NK-92 (cell line): ENCODE results near the gene EXTL2.
"Not testable (repeated sequence)": the region's sequence is repeated elsewhere in the genome, so short reads cannot be mapped to it uniquely, and the experiment has no call there.

Experiments used
- DNase-seq: peaks from one replicate; lab custom pipeline; 2025; ENCODE audit not compliant: unreplicated experiment; lab: John Stamatoyannopoulos, UW

The EXTL2 gene

DNA sequence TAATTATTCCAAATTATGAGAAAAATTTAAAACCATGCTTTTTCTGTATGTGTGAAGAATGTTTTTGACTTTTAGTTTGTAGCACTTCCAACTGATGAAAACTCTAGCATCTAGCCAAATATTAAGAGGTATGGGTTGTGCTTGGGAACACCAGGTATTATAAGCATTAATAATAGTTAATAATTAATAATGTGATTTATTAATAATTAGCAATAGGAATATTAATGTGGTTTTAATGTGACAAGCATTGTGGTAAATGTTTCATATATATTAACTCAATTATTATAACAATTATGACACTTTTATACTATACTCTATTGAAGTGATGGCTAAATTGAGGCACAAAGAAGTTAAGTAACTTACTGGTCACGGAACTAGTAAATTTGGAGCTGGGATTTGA lies 9.1 kb upstream of the EXTL2 start:
- no peak for DNase-seq

DNA sequence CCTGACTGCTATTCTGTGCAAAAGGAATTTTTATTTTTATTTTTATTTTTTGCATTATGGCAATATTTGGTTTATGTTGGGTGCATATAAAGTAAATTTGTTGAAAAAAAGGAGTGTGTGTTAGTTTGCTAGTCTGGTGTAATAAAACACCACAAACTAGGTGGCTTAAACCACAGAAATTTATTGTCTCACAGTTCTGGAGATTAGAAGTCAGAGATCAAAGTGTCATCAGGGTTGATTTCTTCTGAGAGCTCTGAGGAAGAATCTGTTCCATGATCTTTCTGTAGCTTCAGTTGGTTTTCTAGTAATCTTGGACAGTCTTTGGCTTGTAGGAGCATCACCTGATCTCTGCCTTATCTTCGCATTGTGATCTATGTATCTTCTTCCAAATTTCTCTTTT lies 7.7 kb upstream of the EXTL2 start:
- no peak for DNase-seq

DNA sequence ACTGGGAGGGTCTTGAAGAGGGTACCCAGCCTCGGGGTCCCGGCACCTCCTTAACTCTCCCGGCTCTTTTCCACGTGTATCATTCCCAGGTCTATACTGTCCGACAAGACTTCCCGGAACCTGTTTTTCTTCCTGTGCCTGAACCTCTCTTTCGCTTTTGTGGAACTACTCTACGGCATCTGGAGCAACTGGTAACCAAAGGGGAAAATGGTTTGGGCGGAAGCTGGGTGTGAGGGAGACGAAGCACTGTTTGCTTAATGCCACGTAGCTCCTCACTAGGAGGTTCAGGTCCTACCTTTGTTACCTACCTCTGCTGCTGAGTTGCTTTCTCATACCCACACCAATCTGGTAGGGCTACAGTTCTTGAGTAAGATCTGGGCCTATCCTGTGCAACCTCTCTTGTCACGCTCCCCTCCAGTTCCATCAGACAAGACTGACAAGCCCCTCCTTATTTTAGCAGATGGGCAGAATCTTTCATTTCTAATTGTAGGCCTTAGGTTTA lies 1.9 kb upstream of the EXTL2 start:
- no peak for DNase-seq

DNA sequence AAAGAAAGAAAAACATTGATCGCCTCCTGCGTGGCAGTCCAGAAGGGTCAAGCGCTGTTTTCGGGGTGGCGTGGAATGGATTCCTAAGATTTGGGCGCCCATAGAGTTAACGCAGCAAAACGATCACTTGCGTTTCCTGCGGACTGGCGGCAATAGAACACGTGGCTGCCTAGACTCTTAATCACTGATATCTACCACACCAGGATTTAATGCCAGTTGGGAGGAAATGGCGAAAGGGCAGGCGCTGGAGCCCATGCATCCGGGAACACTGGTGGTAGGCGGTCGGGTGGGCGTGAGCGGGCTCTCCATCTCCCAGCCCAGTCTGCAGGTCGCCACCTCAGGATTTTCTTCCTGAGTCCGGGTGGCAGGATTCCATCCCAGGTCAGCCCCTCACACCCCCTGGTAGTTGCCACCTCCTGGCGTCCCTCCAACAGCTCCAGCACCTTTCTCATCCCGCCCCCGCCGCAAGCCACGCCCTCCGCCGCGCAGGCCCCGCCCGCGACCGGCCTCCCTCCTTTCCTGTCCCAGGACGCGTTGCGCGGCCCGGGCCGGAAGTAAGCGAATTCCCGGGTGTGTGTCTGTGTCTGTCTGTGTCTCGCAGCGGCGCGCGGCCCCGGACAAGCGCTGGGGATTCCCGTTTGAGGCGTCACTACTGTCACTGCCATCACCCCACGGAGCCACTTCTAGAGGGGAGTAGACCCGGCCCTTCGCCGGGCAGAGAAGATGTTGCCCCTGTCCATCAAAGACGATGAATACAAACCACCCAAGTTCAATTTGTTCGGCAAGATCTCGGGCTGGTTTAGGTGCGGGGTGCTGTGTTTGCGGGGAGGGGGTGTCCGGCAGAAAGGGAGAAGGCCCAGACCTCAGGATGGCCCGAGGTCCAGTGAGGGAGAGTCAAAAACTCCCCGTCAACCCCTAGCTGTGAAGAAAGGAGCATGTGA lies 1.2 kb upstream of the EXTL2 start, which contains the start of gene SLC30A7:
Gene SLC30A7 (plus strand): TSS at position 551 of the 941 bp plus-strand sequence. CDS start 173 bp downstream, at position 724.
- DNase-seq = peak; percentile 56

DNA sequence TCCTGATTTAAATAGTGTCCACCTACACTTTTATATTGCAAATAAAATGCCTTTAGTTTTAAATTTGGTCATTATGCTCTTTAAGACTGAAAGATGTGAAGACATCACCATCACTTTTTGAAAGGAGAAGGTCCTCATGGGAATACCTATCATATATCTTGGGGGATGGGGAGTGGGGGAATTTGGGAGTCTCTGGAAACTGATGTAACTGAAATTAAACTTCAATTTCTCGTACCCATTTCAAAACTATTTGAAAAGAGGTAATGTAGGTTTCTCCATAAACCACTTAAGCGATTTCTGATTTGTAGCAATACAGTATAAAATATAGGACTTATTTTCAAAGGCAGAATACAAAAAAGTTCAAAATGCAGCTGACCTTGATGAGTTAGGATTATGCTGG lies 924 bp downstream of the EXTL2 start:
- no peak for DNase-seq

DNA sequence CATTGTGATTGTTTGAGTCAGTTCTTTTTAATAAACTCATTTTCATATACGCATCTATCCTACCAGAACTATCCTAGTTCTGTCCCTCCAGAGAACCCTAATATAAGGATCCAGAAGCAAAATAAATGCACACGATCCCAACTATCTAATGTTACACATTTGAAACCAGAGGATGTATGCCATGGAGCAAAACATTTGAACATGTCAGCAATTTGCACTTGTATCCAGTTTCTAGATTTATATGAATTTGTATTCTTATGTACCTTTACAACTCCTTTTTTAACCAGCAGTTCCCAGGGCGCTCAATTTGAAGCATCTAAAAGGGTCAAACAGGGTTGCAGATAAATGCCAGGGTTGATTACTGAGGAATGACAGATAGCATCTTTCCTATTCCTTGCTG lies 2.1 kb downstream of the EXTL2 start:
- DNase-seq = no peak

DNA sequence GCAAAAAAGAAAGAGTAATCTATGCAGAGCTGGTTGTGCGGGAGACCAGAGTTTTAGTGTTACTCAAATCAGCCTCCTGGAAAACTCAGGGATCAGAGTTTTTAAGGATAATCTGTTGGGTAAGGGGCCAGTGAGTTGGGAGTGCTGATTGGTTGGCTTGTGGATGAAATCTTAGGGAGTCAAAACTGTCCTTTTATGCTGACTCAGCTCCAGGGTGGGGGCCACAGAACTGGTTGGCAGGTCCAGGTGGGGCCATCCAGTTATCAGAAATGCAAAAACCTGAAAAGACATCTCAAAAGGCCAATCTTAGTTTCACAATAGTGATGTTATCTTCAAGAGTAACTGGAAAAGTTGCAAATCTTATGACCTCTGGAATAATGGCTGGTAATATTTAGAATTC lies 3.3 kb downstream of the EXTL2 start:
- DNase-seq = no peak

DNA sequence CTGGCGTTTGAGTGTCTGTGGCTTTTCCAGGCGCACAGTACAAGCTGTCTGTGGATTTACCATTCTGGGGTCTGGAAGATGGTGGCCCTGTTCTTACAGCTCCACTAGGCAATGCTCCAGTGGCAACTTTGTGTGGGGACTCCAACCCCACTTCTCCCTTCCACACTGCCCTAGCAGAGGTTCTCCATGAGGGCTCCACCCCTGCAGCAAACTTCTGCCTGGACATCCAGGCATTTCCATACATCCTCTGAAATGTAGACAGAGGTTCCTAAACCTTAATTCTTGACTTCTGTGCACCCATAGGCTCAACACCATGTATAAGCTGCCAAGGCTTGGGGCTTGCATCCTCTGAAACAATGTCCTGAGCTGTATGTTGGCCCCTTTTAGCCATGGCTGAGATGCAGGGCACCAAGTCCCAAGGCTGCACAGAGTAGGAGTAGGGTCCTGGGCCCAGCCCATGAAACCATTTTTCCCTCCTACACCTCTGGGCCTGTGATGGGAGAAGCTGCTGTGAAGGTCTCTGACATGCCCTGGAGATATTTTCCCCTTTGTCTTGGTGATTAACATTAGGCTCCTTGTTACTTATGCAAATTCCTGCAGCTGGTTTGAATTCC lies 4.7 kb downstream of the EXTL2 start:
- not testable (repeated sequence) for DNase-seq

DNA sequence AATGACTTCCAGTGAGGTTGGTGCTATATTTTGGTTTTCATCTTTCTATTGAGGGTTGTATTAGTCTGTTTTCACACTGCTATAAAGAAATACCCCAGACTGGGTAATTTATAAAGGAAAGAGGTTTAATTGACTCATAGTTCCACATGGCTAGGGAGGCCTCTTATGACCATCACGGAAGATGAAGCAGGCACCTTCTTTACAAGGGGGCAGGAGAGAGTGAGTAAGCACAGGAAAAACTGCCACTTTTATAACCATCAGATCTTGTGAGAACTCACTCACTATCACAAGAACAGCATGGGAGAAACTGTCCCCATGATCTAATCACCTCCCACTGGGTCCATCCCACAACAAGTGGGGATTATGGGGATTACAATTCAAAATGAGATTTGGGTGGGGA lies 5.6 kb downstream of the EXTL2 start:
- DNase-seq = not testable (repeated sequence)

DNA sequence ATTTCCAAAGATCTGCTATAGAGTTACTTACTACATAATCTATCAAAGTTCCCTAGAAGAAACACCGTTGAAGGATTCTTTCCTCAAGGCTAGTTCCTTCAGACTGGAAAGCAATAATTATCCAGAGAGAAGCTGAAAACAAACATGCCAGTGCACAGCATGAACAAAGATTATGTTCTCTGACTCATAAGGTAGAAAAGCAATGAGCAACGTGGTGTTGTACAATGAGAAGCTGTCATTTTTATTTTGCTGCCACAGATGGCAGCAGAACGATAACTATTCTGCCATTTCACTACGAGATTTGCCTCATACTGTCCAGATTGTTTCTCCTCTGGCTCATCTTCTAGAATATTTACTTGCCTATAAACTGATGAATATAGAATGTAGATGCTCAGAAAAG lies 10.7 kb downstream of the EXTL2 start:
- DNase-seq = no peak

DNA sequence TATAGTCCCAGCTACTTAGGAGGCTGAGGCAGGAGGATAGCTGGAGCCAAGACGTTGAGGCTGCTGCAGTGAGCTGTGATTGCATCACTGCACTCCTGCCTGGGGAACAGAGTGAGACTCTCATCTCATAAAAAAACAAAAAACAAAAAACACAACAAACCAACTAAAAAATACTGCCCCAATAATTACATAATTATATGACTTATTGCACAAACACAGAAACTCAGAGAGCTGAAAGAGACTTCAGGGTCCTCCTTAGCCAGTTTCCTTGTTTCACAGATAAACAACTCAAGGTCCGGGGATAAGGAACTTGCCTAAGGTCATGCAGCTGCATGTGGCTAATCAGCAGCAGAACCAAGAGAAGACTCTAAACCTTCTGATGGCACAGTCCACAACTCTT lies 11.9 kb downstream of the EXTL2 start:
- no peak for DNase-seq

DNA sequence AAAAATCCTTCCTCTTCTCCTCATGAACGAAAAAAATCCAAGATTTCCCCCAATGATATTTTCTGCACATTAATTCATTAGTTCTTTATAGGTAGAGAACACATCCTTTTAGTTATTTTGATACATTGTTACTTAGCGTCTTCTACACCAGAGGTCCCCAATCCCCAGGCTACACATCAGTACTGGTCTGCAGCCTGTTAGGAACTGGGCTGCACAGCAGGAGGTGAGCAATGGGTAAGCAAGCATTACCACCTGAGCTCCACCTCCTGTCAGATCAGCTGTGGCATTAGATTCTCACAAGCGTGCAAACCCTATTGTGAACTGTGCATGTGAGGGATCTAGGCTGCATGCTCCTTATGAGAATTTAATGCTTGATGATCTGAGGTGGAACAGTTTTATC lies 13.0 kb downstream of the EXTL2 start:
- no peak for DNase-seq

DNA sequence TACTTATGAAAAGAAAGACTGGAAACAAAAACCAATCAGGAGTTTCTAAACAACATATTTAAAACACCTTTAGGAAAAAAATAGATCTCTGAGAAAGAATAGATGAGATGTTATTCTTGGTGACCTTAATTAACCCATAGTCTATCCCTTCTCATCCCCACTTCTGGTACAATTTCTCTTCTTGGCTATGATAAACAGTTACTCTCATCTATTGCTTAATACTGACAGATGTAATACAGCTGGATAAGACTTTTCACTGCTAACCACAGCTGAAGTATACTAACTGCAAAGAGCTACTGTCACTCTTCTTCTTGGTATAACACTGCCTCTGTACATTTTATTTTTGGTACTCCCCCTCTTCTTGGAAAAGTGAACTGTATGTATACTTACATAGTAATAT lies 15.2 kb downstream of the EXTL2 start:
- no peak for DNase-seq

DNA sequence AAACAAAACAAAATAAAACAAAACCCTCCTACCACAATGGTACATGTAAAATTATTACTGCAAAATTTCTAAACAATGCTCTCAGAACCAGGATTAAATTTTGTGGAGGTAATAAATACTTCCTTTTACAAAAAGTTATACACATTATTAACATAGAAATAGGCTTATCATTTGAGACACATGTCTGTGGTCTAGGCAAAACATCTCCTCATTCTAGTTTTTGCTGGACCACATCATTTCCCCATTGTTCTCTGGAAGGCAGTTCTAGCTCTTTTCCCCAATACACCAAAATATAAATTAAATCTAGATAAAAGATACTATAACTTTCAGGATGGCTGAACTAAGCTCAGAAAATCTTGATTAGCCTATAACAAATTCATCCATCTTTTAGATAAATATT lies 18.4 kb downstream of the EXTL2 start:
- DNase-seq = no peak

DNA sequence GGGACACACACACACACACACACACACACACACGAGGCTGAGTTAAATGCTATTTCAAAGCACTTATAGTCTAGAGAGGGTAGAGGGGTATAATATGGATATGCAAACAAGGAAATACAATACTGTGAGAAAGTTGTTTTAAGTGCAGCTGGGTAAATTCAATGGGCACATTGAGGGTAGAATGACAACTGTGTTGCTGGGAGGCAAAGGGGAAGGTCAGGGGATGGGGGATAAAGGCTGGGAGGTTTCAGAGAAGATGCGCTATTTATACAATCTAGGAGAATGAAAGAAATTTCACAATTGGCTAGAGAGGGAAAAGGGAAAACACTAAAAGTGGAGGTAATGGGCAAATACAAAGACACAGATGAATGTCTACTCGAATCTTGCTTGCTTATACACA lies 19.4 kb downstream of the EXTL2 start:
- no peak for DNase-seq

DNA sequence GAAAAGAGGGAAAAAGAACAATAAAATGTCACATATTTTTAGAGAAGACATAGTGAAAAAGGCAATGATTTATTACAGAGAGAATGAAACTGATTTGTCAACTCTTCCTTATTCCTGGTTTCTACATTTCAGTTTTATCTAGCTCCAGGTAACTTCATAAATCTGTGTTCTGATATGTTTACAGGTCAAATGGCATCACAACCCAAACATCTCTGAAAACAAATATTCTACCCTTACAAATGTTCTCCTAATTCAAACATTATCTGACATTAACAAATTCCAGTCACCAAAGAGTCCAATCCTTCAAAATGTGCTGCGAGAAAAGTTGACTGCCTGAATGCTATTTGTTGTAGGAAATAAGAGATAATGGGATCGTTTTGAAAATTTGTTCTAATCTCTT lies 20.2 kb downstream of the EXTL2 start:
- no peak for DNase-seq

DNA sequence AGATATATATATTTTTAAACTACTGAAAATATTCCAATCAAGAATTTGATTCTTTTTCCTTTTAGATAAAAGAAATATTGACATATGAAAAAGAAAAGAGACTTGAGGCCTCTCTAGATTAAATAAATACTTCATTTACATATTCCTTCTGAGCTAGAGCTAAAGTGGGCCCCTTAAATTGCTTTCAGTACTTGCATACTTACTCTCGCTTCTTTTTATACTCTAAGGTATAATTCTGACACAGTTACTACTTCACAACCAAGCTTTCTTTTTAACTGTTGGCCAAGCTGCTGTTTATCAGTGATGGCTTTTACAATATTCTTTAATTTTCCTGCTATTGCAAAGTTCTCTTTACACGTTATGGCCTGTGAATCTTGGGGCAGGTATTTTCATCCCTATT lies 24.6 kb downstream of the EXTL2 start:
- no peak for DNase-seq

DNA sequence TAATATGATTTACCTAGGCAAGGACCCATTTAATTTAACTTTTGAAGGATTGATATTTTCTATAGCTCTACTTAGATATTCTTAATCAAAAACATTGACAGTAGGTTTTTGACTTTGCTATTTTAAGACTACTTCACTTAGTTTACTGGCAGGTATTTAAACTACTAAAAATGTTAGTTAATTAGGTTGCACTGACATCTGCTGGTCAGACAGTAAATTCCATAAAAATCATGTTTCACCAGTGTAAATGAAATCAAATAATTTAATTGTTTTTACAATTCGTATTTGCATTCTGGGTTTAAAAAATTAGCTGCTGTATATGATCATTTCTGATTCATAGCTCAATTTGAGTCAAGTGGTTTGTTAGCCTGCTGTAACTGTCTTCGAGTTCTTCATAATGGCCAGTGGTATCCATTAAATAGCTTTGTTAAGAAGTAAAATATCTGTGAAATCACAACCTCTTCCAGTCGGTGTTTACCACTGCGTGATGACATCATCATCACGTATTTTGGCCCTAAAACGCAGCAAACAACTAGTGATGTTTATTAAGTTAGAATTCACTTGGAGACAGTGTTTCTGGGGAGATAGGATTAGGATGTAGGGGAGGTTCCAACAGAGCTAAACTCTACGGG lies 26.2 kb downstream of the EXTL2 start:
- DNase-seq = no peak

DNA sequence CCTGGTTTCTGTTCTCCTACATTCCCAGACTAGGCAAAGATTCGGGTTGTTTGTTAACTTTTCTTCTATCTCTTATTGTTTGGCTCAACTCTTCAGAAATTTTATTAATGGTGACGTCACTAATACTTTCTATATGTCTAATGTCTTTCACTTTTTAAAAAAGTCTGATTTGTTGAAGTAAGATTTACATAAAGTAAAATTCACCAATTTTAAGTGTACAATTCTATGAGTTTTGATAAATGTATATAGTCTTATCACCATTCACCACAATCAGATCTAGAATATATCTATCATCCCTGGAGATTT lies 27.8 kb downstream of the EXTL2 start:
- DNase-seq = no peak

DNA sequence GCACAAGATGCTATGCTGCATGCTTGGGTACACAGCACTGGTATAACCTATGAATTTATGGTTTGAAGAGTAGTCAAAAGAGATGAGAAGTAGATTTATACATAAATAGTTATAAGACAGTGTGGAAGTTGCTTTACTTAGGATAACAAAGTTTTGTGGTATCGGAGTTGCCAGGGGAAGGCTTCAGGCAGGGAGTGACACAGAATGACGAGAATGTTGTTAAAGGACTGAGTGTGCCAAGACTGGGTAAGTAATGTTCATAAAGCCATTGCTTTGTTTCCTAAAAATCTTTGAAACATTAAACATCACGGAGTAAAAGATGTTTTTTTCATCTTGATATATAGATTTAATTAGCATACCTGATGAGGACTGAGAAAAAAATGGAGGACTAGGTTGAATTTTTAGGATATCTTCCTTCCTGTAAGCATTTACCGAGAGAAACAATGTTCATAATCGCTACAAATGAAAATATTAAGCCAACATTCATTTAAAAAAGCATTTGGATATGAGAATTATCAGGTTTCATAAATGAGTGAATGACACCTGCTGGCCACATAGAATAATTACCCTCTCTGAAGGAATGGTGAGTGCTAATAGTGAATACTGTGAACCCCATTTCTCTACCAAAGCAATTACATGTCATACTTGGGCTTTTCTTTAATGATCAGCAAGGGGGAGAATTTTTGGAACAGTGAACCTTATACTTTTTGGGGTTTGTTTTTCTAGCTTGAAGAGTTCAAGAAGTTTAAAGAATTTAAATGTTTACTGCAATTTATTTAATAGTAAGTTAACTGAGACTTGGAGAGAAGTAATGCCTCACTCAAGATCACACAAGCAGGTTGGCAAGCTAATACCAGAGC lies 28.4 kb downstream of the EXTL2 start:
- no peak for DNase-seq

DNA sequence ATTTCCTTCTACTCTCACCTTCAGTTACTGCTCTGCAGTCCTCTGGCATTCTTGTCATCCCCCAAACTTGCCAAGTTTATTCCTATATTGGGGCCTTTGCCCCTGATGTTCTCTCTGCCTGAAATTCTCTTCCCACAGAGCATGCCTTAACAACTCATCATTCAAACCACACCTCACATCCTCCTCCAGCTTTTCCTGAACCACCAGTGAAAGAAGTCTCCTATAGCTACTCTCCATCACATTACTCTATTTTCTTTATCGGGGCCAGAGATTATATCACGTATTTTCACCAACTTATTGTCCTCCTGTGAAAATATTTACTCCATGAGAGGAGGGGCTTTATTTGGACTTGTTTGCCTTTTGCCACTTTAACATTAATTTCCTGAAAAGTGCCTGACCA lies 32.1 kb downstream of the EXTL2 start:
- DNase-seq = no peak
